COLO829 (cell line): ENCODE results near the gene ROBO1.

ENCODE experiments used
- DNase-seq: peaks from one replicate; pipeline ENCODE4 v3.0.0; 2012; ENCODE audit warnings: low spot score

Gene ROBO1

GRCh38 chr3:79461129-79461792 lies 306.5 kb downstream of the ROBO1 start:
- no peak for DNase-seq

- no peak for DNase-seq
These were observed 314.2 kb downstream of the ROBO1 start for GRCh38 chr3:79453600-79453999.

- no peak for DNase-seq
These were observed 331.4 kb downstream of the ROBO1 start for GRCh38 chr3:79436387-79436786.

- DNase-seq: no peak
These were observed 340.7 kb downstream of the ROBO1 start for GRCh38 chr3:79427081-79427480.

GRCh38 chr3:79424811-79425210 lies 343.0 kb downstream of the ROBO1 start:
- DNase-seq: no peak

GRCh38 chr3:79423417-79423816 lies 344.4 kb downstream of the ROBO1 start:
- DNase-seq: no peak

- DNase-seq: no peak
These were observed 346.5 kb downstream of the ROBO1 start for GRCh38 chr3:79421273-79421672.

- no peak for DNase-seq
These were observed 348.8 kb downstream of the ROBO1 start for GRCh38 chr3:79418855-79419621.

GRCh38 chr3:79415356-79415755 lies 352.4 kb downstream of the ROBO1 start:
- DNase-seq: no peak

GRCh38 chr3:79414806-79415205 lies 353.0 kb downstream of the ROBO1 start:
- no peak for DNase-seq

- no peak for DNase-seq
These were observed 353.8 kb downstream of the ROBO1 start for GRCh38 chr3:79414035-79414434.

- no peak for DNase-seq
These were observed 355.3 kb downstream of the ROBO1 start for GRCh38 chr3:79412537-79412936.

- DNase-seq: no peak
These were observed 357.2 kb downstream of the ROBO1 start for GRCh38 chr3:79410617-79411016.

GRCh38 chr3:79410136-79410535 lies 357.7 kb downstream of the ROBO1 start:
- DNase-seq: no peak

GRCh38 chr3:79406175-79406574 lies 361.6 kb downstream of the ROBO1 start:
- DNase-seq: no peak

GRCh38 chr3:79405183-79405582 lies 362.6 kb downstream of the ROBO1 start:
- no peak for DNase-seq

GRCh38 chr3:79396595-79396994 lies 371.2 kb downstream of the ROBO1 start:
- DNase-seq: no peak

- DNase-seq: no peak
These were observed 375.3 kb downstream of the ROBO1 start for GRCh38 chr3:79392479-79392878.

GRCh38 chr3:79390352-79390751 lies 377.4 kb downstream of the ROBO1 start:
- DNase-seq: no peak

GRCh38 chr3:79385211-79385610 lies 382.6 kb downstream of the ROBO1 start:
- no peak for DNase-seq

GRCh38 chr3:79383402-79384012 lies 384.3 kb downstream of the ROBO1 start:
- DNase-seq: no peak

- DNase-seq: no peak
These were observed 387.2 kb downstream of the ROBO1 start for GRCh38 chr3:79380581-79380980.

- no peak for DNase-seq
These were observed 389.7 kb downstream of the ROBO1 start for GRCh38 chr3:79378064-79378463.
